ENCODE measurements around the gene NUDT4B.
"Not testable (repeated sequence)": the region's sequence is repeated elsewhere in the genome, so short reads cannot be mapped to it uniquely, and the experiment has no call there.

The NUDT4B gene

GRCh38 chr1:148793762-148794332 is 45.3 kb downstream of the NUDT4B start:
- not testable (repeated sequence) for DNase-seq

All from nucleus accumbens (tissue), 56 donors.